Gastroesophageal sphincter (tissue), 3 donors: ENCODE measurements around the gene HTD2.
"Not testable (repeated sequence)": the region's sequence is repeated elsewhere in the genome, so short reads cannot be mapped to it uniquely, and the experiment has no call there.

ENCODE experiments used
- CTCF ChIP-seq, 4 experiments: fragments of 200-600 bp in 2 of 4; fragments of 450-650 bp in 2 of 4; sonication (generic) in 1 of 4; IDR thresholded peaks; one replicate each; pipeline ENCODE4 v1.5.1; 2017 to 2019; ENCODE audit warnings: antibody characterized with exemption in 4 of 4, mild to moderate bottlenecking in 2 of 4, moderate library complexity in 2 of 4
- EP300 ChIP-seq: sonication (generic); formaldehyde crosslinking; IDR thresholded peaks from one replicate; pipeline ENCODE4 v1.6.1; 2017; ENCODE audit warnings: antibody characterized with exemption, mild to moderate bottlenecking
- POLR2A ChIP-seq, 2 donors: fragments of 450-650 bp; IDR thresholded peaks; one replicate each; pipeline ENCODE4 v1.6.1; 2017; ENCODE audit warnings: antibody characterized with exemption in 2 of 2, mild to moderate bottlenecking in 2 of 2, moderate library complexity in 1 of 2

GRCh38 chr3:58290446-58290845, 15.9 kb upstream of the HTD2 start:
- not testable (repeated sequence) for TF ChIP-seq POLR2A (IDR thresholded peaks at IDR 0.05); CTCF (IDR thresholded peaks at IDR 0.05); EP300
